ENCODE measurements around the gene OSR1.

The OSR1 gene

DNA sequence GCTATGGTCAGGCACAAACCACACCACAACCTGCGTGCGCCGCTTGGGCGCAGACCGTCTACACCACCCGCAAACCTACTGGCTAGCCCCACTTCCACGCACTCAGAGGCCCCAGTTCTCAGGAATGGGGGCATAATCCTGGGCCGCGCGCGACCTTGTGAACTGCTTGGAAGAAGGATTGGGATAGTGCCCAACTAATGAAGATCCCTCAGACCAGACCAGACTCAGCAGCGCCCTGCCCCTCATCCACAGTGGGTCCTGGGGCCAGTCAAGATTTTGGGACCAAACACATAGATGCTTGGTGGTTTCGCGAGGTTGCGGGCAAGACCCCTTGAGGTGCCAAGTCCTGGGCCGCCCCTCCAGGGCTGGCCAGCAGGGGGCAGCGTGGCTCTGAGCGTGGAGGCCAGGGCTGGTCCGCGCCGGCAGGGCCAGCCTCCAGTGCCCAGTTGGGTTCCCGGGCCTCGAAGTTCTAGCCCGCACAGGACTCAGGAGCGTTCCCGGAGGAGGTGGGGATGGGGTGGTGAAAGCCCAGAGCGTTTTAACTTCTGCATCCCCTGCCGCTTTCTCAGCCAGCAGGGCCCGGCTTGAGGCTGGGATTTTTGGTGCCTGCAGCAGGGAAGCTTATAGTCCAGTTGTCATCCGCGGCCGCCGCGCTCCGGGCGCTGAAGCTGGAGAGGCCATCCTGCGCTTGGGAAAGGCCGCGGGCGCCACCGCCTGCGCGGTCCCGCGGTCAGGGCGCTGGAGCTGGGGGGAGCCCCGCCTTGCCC is 8.3 kb downstream of the OSR1 start:
- Histone ChIP-seq H3K4me1 (ENCODE audit: control extremely low read depth in 1 of 4, control insufficient read depth in 4 of 4, insufficient read depth in 4 of 4, low read length in 3 of 4) (peaks cover 2 to 29% (median 22%) of the 10 kb centered on the region in 4 experiments), H3K4me3 (ENCODE audit: control insufficient read depth in 1 of 7, extremely low read depth in 1 of 7, insufficient read depth in 4 of 7, low read depth in 2 of 7, low read length in 6 of 7) (peak overlapping the region in 3 of 7 experiments; percentile 11 to 52 (median 35)), H3K9me3 (ENCODE audit: control extremely low read depth in 1 of 5, control insufficient read depth in 4 of 5, insufficient read depth in 2 of 5, low read depth in 1 of 5, low read length in 4 of 5) (peaks cover 0 to 16% (median 0%) of the 10 kb centered on the region in 5 experiments), H3K27ac (ENCODE audit: insufficient read depth in 1 of 2, low read depth in 1 of 2, low read length in 2 of 2, poor library complexity in 1 of 2, severe bottlenecking in 2 of 2) (no peak overlapping the region), H3K36me3 (ENCODE audit: control insufficient read depth in 4 of 4, insufficient read depth in 4 of 4, low read length in 3 of 4) (no peaks in the 10 kb centered on the region), H3K27me3 (replicated peaks in 2 of 5; ENCODE audit: control insufficient read depth in 4 of 5, insufficient read depth in 5 of 5, low read length in 4 of 5) (peaks cover 0 to 69% (median 48%) of the 10 kb centered on the region in 5 experiments)
- ChIA-PET POLR2A (no interaction called here), CTCF (interaction anchor here (0.6 to 5.8 kb wide), 3 partner anchors 10 to 835 kb away, joined by 3 to 63 read pairs (median 7); partner anchors contain the start of gene OSR1)
- DNase-seq: peak in 1 of 3 donors; percentile 56
- WGBS (ENCODE audit: insufficient coverage): 22% methylated on average over 42 of the region's 47 CpGs

DNA sequence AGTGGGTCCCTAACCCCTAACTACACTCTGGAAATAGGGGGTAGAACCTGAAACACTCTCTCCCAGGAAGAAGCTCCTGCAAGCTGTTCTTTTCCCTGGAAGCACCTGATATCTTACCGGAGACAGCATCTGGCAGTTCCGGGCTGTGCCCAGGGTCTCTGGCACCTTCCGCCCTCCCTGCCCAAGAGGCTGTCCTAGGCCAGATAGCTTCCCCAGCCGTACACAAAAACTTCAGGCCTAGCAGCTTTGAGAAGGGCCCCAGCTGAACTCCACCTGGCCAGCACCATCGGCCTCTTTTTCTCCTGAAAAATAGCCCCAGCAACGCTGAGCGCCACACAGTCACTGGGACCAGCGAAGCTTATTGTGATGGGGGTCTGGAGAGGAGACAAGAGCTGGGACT is 9.7 kb downstream of the OSR1 start:
- peak overlapping the region in 6 of 7 experiments; percentile 87 to 99 (median 95) for H3K4me3 ChIP-seq (ENCODE audit: control insufficient read depth in 1 of 7, extremely low read depth in 1 of 7, insufficient read depth in 4 of 7, low read depth in 2 of 7, low read length in 6 of 7)

DNA sequence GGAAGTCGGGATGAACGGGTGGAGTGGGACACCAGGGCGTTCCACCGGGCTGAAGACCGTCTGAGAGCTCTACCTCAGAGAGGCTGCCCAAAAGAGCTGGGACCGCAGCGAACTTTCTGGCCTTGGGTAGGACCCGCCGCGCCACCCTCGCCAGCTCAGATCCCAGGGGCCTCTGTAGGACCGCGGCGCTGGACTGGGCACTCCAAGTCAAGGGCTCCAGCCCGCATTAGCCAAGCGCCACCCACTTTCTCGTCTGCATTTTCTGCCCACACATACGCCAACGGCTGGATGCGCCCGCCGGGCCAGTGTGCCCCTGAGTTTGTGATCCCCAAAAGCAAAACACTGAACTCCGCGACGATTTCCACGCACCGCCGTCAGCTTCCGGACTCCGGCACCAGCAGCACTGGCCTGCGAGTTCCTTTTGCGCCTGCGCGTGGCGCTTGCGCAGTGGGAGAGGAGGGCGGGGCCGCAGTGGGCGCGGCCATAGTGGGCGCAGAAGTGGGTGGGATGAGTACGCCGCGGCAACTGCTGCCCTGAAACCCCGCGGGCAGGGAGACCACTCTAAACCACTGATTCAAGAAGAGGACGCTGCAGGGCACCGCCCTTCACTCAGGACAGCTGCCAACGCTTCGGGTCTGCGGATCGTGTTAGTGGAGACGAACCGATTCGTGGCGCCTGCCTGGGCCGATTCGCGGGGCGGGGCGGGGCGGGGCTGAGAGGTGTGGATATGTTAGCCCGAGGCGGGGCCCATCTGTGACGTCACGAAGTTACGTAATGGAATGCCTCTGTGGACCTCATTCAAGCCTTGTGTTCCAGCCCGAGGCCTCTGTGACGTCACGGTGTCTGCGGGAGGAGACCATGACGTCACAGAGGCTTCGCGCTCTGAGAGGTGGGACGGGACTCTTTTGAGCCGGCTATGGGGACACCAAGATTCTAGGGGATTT is 10.5 kb downstream of the OSR1 start:
- Histone ChIP-seq H3K9me3 (ENCODE audit: control extremely low read depth in 1 of 5, control insufficient read depth in 4 of 5, insufficient read depth in 2 of 5, low read depth in 1 of 5, low read length in 4 of 5) (peaks cover 0 to 4% (median 0%) of the 10 kb centered on the region in 5 experiments), H3K4me3 (ENCODE audit: control insufficient read depth in 1 of 7, extremely low read depth in 1 of 7, insufficient read depth in 4 of 7, low read depth in 2 of 7, low read length in 6 of 7) (peak overlapping the region; percentile 87 to 99 (median 95)), H3K36me3 (ENCODE audit: control insufficient read depth in 4 of 4, insufficient read depth in 4 of 4, low read length in 3 of 4) (no peaks in the 10 kb centered on the region), H3K27me3 (replicated peaks in 2 of 5; ENCODE audit: control insufficient read depth in 4 of 5, insufficient read depth in 5 of 5, low read length in 4 of 5) (peaks cover 0 to 47% (median 29%) of the 10 kb centered on the region in 5 experiments), H3K27ac (ENCODE audit: insufficient read depth in 1 of 2, low read depth in 1 of 2, low read length in 2 of 2, poor library complexity in 1 of 2, severe bottlenecking in 2 of 2) (peak overlapping the region; percentile 75 to 91), H3K4me1 (ENCODE audit: control extremely low read depth in 1 of 4, control insufficient read depth in 4 of 4, insufficient read depth in 4 of 4, low read length in 3 of 4) (peaks cover 2 to 29% (median 22%) of the 10 kb centered on the region in 4 experiments)
- 1% methylated on average over 63 of the region's 76 CpGs for WGBS (ENCODE audit: insufficient coverage)
- ChIA-PET CTCF (interaction anchor here (1.0 to 5.8 kb wide), 4 partner anchors 9 to 19 kb away, joined by 3 to 63 read pairs (median 6); partner anchors contain the start of gene OSR1), POLR2A (no interaction called here)
- DNase-seq: peak; percentile 97 to 99 (median 98)

More for the DNA sequence above, 9.7 kb downstream of the OSR1 start:
- H3K4me1 ChIP-seq (ENCODE audit: control extremely low read depth in 1 of 4, control insufficient read depth in 4 of 4, insufficient read depth in 4 of 4, low read length in 3 of 4): peaks cover 2 to 29% (median 22%) of the 10 kb centered on the region in 4 experiments
- peaks cover 0 to 12% (median 0%) of the 10 kb centered on the region in 5 experiments for H3K9me3 ChIP-seq (ENCODE audit: control extremely low read depth in 1 of 5, control insufficient read depth in 4 of 5, insufficient read depth in 2 of 5, low read depth in 1 of 5, low read length in 4 of 5)
- no peak for DNase-seq
- ChIA-PET CTCF (interaction anchor here (1.0 to 5.8 kb wide), 4 partner anchors 9 to 18 kb away, joined by 3 to 63 read pairs (median 6); partner anchors contain the start of gene OSR1), POLR2A (no interaction called here)
- no peak overlapping the region for H3K27ac ChIP-seq (ENCODE audit: insufficient read depth in 1 of 2, low read depth in 1 of 2, low read length in 2 of 2, poor library complexity in 1 of 2, severe bottlenecking in 2 of 2)
- H3K27me3 ChIP-seq (replicated peaks in 2 of 5; ENCODE audit: control insufficient read depth in 4 of 5, insufficient read depth in 5 of 5, low read length in 4 of 5): peaks cover 0 to 55% (median 35%) of the 10 kb centered on the region in 5 experiments
- 90% methylated on average over 5 of the region's 8 CpGs for WGBS (ENCODE audit: insufficient coverage)
- H3K36me3 ChIP-seq (ENCODE audit: control insufficient read depth in 4 of 4, insufficient read depth in 4 of 4, low read length in 3 of 4): no peaks in the 10 kb centered on the region

DNA sequence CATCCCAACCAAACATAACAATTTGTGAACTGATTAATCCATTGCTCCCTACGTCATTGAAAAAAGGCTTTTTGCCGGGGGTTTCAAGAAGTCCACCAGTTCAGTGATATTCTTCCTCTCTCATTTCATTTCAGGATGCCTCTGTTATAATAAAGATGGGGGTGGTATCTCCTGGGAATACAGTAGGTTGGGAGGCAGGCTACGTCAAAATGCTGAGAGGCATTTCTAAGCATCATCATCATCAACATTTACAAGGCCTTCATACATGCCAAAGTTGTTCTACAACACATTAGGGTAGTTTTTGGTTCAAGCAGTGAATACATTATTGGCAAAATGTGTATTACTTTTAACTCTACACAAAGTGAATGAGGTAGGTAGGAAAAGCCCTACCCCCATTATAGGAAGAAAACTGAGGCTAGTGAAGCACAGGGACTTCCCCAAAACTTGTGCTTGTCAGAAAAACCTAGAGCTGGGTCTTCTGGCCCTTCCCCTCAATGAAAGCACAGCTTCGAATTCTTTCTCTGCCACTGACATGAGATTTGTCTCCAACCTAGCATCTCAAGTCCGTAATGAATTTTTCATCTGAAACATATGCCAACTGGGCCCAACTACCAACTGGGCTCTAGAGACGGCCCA is 11.3 kb downstream of the OSR1 start:
- Histone ChIP-seq H3K36me3 (ENCODE audit: control insufficient read depth in 4 of 4, insufficient read depth in 4 of 4, low read length in 3 of 4) (no peaks in the 10 kb centered on the region), H3K27ac (ENCODE audit: insufficient read depth in 1 of 2, low read depth in 1 of 2, low read length in 2 of 2, poor library complexity in 1 of 2, severe bottlenecking in 2 of 2) (peak overlapping the region; percentile 75 to 91), H3K9me3 (ENCODE audit: control extremely low read depth in 1 of 5, control insufficient read depth in 4 of 5, insufficient read depth in 2 of 5, low read depth in 1 of 5, low read length in 4 of 5) (peaks cover 0 to 3% (median 0%) of the 10 kb centered on the region in 5 experiments), H3K4me1 (ENCODE audit: control extremely low read depth in 1 of 4, control insufficient read depth in 4 of 4, insufficient read depth in 4 of 4, low read length in 3 of 4) (peaks cover 2 to 28% (median 22%) of the 10 kb centered on the region in 4 experiments), H3K4me3 (ENCODE audit: control insufficient read depth in 1 of 7, extremely low read depth in 1 of 7, insufficient read depth in 4 of 7, low read depth in 2 of 7, low read length in 6 of 7) (peak overlapping the region; percentile 87 to 99 (median 95)), H3K27me3 (replicated peaks in 2 of 5; ENCODE audit: control insufficient read depth in 4 of 5, insufficient read depth in 5 of 5, low read length in 4 of 5) (peaks cover 0 to 39% (median 23%) of the 10 kb centered on the region in 5 experiments)
- 0% methylated on average over 3 of the region's 6 CpGs for WGBS (ENCODE audit: insufficient coverage)
- ChIA-PET CTCF (interaction anchor here (2.4 to 5.8 kb wide), 2 partner anchors 8 to 13 kb away, joined by 6 to 63 read pairs; partner anchors contain the start of gene OSR1), POLR2A (no interaction called here)
- DNase-seq: peak in 1 of 3 donors; percentile 47

DNA sequence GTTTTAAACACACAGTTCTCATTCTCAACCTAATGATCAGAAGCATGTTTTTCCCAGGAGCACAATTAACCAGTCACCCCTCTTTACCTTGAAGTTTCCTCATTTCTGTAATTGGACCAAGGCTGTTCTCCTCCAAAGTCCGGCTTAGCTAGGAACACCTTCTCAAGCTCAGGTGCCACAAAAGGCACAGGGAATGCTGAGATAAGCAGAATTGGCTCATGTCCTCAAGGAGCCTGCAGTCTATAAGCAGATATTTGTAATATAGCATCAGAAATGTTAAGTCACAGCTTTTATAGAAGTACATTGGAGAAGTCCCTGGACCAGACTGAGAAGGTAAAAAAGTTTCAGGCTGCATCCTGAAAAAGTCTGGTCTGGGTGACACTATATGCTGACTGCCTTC is 20.7 kb downstream of the OSR1 start:
- H3K36me3 ChIP-seq (ENCODE audit: control insufficient read depth in 4 of 4, insufficient read depth in 4 of 4, low read length in 3 of 4): peaks cover 0 to 3% (median 0%) of the 10 kb centered on the region in 4 experiments
- peaks cover 0 to 2% (median 0%) of the 10 kb centered on the region in 4 experiments for H3K4me1 ChIP-seq (ENCODE audit: control extremely low read depth in 1 of 4, control insufficient read depth in 4 of 4, insufficient read depth in 4 of 4, low read length in 3 of 4)
- CTCF ChIA-PET: interaction anchor here (1.4 kb wide), 1 partner anchor 11 kb away, joined by 3 read pairs; no protein-coding TSS in a partner anchor
- H3K27ac ChIP-seq (ENCODE audit: insufficient read depth in 1 of 2, low read depth in 1 of 2, low read length in 2 of 2, poor library complexity in 1 of 2, severe bottlenecking in 2 of 2): no peak overlapping the region
- 100% methylated on average over 1 of the region's 1 CpG for WGBS (ENCODE audit: insufficient coverage)
- POLR2A ChIA-PET: no interaction called here
- H3K27me3 ChIP-seq (replicated peaks in 2 of 5; ENCODE audit: control insufficient read depth in 4 of 5, insufficient read depth in 5 of 5, low read length in 4 of 5): no peaks in the 10 kb centered on the region
- H3K4me3 ChIP-seq (ENCODE audit: control insufficient read depth in 1 of 7, extremely low read depth in 1 of 7, insufficient read depth in 4 of 7, low read depth in 2 of 7, low read length in 6 of 7): no peak overlapping the region
- no peaks in the 10 kb centered on the region for H3K9me3 ChIP-seq (ENCODE audit: control extremely low read depth in 1 of 5, control insufficient read depth in 4 of 5, insufficient read depth in 2 of 5, low read depth in 1 of 5, low read length in 4 of 5)
- DNase-seq: no peak

DNA sequence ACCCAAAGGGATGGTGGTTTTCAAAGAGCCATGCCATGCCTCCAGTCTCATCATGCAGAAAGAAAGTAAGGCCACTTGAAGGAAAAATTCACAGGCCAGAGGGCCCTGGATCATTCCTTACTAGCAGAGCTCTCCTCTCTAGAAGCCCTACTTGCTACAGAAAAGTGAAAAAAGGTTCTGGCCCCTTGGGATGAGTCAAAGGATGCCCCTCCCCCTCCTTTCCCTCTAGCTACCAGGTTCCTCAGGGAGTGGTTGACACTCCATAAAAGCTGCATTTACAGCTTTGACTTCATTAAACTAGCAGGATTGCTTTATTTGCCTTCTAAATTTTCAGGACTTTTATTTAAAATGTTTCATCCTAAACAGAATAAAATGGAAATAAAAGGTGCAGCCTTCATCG is 21.2 kb downstream of the OSR1 start:
- Histone ChIP-seq H3K9me3 (ENCODE audit: control extremely low read depth in 1 of 5, control insufficient read depth in 4 of 5, insufficient read depth in 2 of 5, low read depth in 1 of 5, low read length in 4 of 5) (no peaks in the 10 kb centered on the region), H3K27me3 (replicated peaks in 2 of 5; ENCODE audit: control insufficient read depth in 4 of 5, insufficient read depth in 5 of 5, low read length in 4 of 5) (no peaks in the 10 kb centered on the region), H3K36me3 (ENCODE audit: control insufficient read depth in 4 of 4, insufficient read depth in 4 of 4, low read length in 3 of 4) (peaks cover 0 to 3% (median 0%) of the 10 kb centered on the region in 4 experiments), H3K4me3 (ENCODE audit: control insufficient read depth in 1 of 7, extremely low read depth in 1 of 7, insufficient read depth in 4 of 7, low read depth in 2 of 7, low read length in 6 of 7) (no peak overlapping the region), H3K27ac (ENCODE audit: insufficient read depth in 1 of 2, low read depth in 1 of 2, low read length in 2 of 2, poor library complexity in 1 of 2, severe bottlenecking in 2 of 2) (no peak overlapping the region), H3K4me1 (ENCODE audit: control extremely low read depth in 1 of 4, control insufficient read depth in 4 of 4, insufficient read depth in 4 of 4, low read length in 3 of 4) (peaks cover 0 to 2% (median 0%) of the 10 kb centered on the region in 4 experiments)
- WGBS (ENCODE audit: insufficient coverage): 100% methylated on average over 1 of the region's 1 CpG
- POLR2A ChIA-PET: no interaction called here
- DNase-seq: no peak
- CTCF ChIA-PET: interaction anchor here (1.4 kb wide), 1 partner anchor 11 kb away, joined by 3 read pairs; no protein-coding TSS in a partner anchor
